GM06990 (cell line): ENCODE data around the gene RAB14.

Experiments used
- DNase-seq: peaks from one replicate; pipeline ENCODE4 v3.0.0-alpha.2; 2011; ENCODE audit not compliant: insufficient read length; ENCODE audit errors: extremely low read depth
- H3K27me3 ChIP-seq: replicated peaks from 2 replicates; pipeline ENCODE4 v1.6.0; 2011; ENCODE audit warnings: low read length; ENCODE audit not compliant: control insufficient read depth, insufficient read depth
- H3K36me3 ChIP-seq: 2 replicates; pipeline ENCODE4 v1.5.1; 2011; ENCODE audit warnings: low read length; ENCODE audit not compliant: control insufficient read depth, insufficient read depth
- H3K4me3 ChIP-seq: replicated peaks from 2 replicates; pipeline ENCODE4 v1.5.1; 2011; ENCODE audit warnings: low read depth, mild to moderate bottlenecking, control low read depth, low read length
- TF ChIP-seq, protein P1 (sequence below): IDR thresholded peaks from 2 replicates; pipeline ENCODE4 v1.5.1; 2011; ENCODE audit warnings: low read length, control low read depth, mild to moderate bottlenecking, inconsistent platforms; ENCODE audit not compliant: insufficient read depth, poor library complexity, severe bottlenecking

RAB14 gene

DNA sequence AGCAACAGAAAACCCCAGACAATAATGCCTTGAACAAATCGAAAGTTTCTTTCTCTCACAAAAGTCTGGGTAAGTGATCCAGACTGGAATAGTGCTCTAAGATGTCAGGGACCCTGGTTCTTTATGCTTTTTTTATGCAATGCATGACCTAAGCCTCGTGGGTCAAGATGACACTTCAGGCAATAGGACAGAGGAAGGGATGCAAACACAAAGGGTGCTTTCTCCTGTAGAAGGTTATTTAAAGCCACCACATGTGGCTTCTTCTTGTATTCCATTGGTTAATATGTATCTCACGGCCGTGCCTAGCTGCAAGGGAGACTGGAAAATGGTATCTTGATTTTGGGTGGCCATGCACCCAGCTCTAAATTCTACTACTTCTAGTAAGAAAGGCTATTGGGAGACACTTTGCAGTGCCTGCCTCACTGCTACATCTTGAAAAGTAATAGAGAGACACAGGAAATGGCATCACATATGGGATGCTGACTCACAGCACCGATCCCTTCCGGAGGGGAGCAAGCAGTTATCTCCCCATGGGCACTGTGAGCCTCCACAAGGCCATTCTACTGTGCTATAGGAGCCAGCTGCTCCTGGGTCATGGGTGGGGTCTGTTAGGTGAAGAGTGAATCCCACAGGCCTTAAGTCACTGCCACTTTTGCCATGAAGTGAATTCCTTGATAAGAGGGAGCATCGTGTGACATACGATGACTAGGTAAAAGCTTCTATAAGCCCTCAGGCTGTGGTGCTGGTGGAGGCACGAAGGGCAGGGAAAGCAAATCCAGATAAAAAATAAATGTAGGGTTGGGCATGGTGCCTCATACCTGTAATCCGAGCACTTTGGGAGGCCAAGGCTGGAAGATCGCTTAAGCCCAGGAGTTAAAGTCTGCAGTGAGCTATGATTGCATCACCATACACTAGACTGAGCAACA, 32.5 kb upstream of the RAB14 start:
- DNase-seq: no peak
- peaks cover 1% of the 10 kb centered on the region; the same call in 1 of the 2 replicates for H3K36me3 ChIP-seq
- no peak overlapping the region for H3K4me3 ChIP-seq
- H3K27me3 ChIP-seq: no peaks in the 10 kb centered on the region
- TF ChIP-seq, protein P1, sequence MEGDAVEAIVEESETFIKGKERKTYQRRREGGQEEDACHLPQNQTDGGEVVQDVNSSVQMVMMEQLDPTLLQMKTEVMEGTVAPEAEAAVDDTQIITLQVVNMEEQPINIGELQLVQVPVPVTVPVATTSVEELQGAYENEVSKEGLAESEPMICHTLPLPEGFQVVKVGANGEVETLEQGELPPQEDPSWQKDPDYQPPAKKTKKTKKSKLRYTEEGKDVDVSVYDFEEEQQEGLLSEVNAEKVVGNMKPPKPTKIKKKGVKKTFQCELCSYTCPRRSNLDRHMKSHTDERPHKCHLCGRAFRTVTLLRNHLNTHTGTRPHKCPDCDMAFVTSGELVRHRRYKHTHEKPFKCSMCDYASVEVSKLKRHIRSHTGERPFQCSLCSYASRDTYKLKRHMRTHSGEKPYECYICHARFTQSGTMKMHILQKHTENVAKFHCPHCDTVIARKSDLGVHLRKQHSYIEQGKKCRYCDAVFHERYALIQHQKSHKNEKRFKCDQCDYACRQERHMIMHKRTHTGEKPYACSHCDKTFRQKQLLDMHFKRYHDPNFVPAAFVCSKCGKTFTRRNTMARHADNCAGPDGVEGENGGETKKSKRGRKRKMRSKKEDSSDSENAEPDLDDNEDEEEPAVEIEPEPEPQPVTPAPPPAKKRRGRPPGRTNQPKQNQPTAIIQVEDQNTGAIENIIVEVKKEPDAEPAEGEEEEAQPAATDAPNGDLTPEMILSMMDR: no peak

DNA sequence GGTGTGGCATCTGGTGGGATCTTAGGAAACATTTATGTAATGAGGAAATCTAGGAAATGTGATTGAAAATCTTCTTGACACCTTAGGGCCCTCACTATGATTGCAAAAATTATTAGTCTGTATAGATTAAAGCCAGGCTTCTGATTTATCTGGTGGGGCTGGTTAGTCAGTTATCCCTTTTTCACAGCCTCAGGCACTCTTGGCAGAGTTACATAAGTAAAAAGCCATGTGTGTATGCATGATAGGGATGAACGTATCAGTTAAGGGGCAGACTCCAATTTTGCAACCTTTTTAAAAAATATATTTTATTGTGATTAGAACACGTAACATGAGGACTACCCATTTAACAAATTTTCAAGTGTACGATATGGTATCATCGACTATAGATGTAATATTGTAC, 30.6 kb upstream of the RAB14 start:
- TF ChIP-seq, protein P1: no peak

DNA sequence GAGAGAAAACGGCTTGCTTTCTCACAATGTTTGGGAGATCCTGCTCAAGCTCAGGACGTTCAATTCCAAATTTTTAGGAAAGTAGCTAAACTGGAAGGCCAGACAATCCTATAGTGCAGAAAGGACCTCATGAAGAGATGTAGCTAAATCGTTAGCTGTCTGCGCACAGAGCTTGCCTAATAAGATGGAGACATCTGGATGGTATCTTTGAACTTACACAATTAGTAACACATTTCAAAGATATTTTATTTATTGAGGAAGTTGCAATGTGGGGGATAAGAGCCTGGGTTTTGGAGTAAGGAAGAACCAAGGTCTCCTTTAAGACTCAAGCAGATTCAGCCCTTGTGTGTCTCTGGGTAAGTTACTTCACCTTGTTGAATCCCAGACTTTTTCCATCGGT, 28.6 kb upstream of the RAB14 start:
- TF ChIP-seq, protein P1: no peak
- peaks cover 1% of the 10 kb centered on the region; the same call in 1 of the 2 replicates for H3K36me3 ChIP-seq
- H3K27me3 ChIP-seq: no peaks in the 10 kb centered on the region
- H3K4me3 ChIP-seq: no peak overlapping the region
- no peak for DNase-seq

More for the DNA sequence above, 30.6 kb upstream of the RAB14 start:
- H3K36me3 ChIP-seq: peaks cover 1% of the 10 kb centered on the region; the same call in 1 of the 2 replicates
- DNase-seq: no peak
- H3K4me3 ChIP-seq: no peak overlapping the region
- H3K27me3 ChIP-seq: no peaks in the 10 kb centered on the region

DNA sequence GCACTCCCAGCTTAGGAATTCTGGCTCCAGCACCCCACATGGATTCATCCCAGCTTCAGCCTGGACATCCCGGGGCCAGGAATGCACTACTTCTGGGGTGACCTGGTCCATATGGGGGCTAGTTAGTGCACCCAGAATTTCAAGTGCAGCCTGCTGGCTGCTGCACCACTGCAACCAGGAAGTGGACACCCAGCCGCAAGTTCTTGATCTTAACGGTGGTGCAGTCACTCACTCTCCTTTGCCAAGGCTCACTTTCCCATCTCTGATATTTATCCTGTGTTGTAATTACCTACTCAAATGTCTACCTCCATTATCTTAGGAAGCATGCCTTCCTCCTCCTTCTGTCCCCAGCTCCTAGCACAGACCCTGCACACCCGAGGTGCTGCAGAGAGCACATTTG, 26.2 kb upstream of the RAB14 start:
- peaks cover 1% of the 10 kb centered on the region; the same call in 1 of the 2 replicates for H3K36me3 ChIP-seq
- no peaks in the 10 kb centered on the region for H3K27me3 ChIP-seq
- TF ChIP-seq, protein P1: no peak
- no peak overlapping the region for H3K4me3 ChIP-seq
- no peak for DNase-seq

DNA sequence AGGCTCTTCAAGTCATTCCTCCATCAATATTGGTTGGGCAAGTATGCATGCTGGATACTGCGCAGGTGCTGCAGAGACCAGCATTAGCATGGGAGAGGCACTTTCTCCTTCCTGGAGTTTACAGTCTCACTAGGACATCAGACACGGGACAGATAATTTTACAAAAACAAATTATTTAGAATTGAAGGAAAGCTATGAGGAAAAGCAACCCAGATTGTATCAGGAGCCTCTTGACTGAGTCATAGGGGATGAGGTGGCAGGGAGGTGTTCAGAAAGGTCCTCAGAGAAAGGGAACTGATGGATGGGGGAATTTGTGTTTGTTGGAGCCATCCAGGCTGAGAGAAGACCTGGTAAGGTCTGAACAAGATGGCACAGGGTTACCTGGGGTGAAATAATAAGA, 24.5 kb upstream of the RAB14 start:
- no peak overlapping the region for H3K4me3 ChIP-seq
- peaks cover 1% of the 10 kb centered on the region; the same call in 1 of the 2 replicates for H3K36me3 ChIP-seq
- no peak for DNase-seq
- TF ChIP-seq, protein P1: no peak
- H3K27me3 ChIP-seq: no peaks in the 10 kb centered on the region
